Right cardiac atrium (tissue), 5 donors: ENCODE measurements around the gene FASTK. TPM values are rescaled to one million over a fixed set of nuclear protein-coding genes. Genes with fewer than 3 reads are reported as not detected.
"Not testable (repeated sequence)": the region's sequence is repeated elsewhere in the genome, so short reads cannot be mapped to it uniquely, and the experiment has no call there.

Experiments
- ATAC-seq, 2 donors: fragments of 200-7000 bp; cut with Tn5 transposase; one replicate each; pipeline versions ENCODE4 v1.8.0 to v1.9.1; 2020; ENCODE audit warnings: moderate library complexity in 2 of 2, mild to moderate bottlenecking in 1 of 2
- DNase-seq, 3 donors: peaks; one replicate each; pipeline ENCODE4 v3.0.0-alpha.2; 2020
- H3K27ac ChIP-seq: one replicate; pipeline ENCODE4 v1.5.1; 2013; ENCODE audit warnings: mild to moderate bottlenecking, low read length, control low read depth, moderate library complexity
- H3K27me3 ChIP-seq: one replicate; pipeline ENCODE4 v1.6.1; 2013; ENCODE audit not compliant: control insufficient read depth, insufficient read depth
- H3K4me1 ChIP-seq: one replicate; pipeline ENCODE4 v1.6.1; 2013; ENCODE audit warnings: low read length; ENCODE audit not compliant: control insufficient read depth, insufficient read depth
- H3K4me3 ChIP-seq: one replicate; pipeline ENCODE4 v1.5.1; 2013; ENCODE audit warnings: low read length, control low read depth
- H3K9me3 ChIP-seq: one replicate; pipeline ENCODE4 v1.6.1; 2013; ENCODE audit warnings: low read length; ENCODE audit not compliant: control insufficient read depth
- WGBS: extraction: QIAGEN DNeasy Blood & Tissue Kit; methylation state at CpG from one replicate; pipeline ENCODE4 v1.1.7; 2013; 5-methylcytosine and 5-hydroxymethylcytosine counted together
- intact Hi-C, 4 donors: fragments of 100-400 bp; cut with DNase I; formaldehyde crosslinking; loops; one replicate each; pipeline versions ENCODE4 v1.11.0 to v1.14.0; 2022 to 2023
- polyA plus RNA-seq: library from polyadenylated mRNA; stranded (reverse); fragments of 200-250 nt; gene quantifications from one replicate; pipeline ENCODE4 v1.2.3, GENCODE V29; 2013
- total RNA-seq, 4 donors: library from RNA; stranded (reverse); fragmentation: NEBNext Ultra II Directional; extraction: Animal tissue kit (Norgen Biotek cat#: 25700); gene quantifications; one replicate each; pipeline ENCODE4 v1.2.1, GENCODE V29; 2021
- donor health status: healthy with polysubstance abuse.
- donor health status: DM: no; HTN: yes; CAD: no.
- donor health status: DM: no; HTN: no; CAD: no.
- donor health status: DM: no; HTN: yes; CAD: no; lungs with severe emphysema.
- donor health status: DM: yes; HTN: yes; CAD: no.

FASTK gene
- total and polyA plus RNA-seq, 5 donors = 64.1 to 133 (median 73.5) TPM

DNA sequence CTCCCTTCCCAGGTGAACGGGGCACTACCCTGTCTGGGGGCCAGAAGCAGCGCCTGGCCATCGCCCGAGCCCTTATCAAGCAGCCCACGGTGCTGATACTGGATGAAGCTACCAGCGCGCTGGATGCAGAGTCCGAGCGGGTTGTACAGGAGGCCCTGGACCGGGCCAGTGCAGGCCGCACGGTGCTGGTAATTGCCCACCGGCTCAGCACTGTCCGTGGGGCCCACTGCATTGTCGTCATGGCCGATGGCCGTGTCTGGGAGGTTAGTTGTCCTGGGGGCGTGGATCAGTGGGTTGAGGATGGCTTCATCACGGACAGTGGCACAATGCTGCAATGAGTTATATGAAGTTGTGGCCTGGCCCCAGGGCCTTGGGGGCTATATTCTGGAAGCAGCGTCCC lies 36.6 kb downstream of the FASTK start:
- no peak for ATAC-seq
- 93% methylated on average over 20 of the region's 20 CpGs for WGBS
- intact Hi-C loops = no loop called here

DNA sequence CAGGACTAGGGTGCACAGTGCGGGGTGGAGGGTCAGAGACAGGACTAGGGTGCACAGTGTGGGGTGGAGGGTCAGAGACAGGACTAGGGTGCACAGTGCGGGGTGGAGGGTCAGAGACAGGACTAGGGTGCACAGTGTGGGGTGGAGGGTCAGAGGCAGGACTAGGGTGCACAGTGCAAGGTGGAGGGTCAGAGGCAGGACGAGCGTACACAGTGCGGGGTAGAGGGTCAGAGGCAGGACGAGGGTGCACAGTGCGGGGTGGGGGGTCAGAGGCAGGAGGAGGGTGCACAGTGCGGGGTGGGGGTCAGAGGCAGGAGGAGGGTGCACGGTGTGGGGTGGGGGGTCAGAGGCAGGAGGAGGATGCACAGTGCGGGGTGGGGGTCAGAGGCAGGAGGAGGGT lies 37.2 kb downstream of the FASTK start:
- intact Hi-C loops, H3K27me3 ChIP-seq, H3K27ac ChIP-seq, H3K4me3 ChIP-seq, ATAC-seq, H3K4me1 ChIP-seq, DNase-seq, H3K9me3 ChIP-seq: not testable (repeated sequence)
- whole genome bisulfite sequencing = 87% methylated on average over 10 of the region's 10 CpGs

More for the DNA sequence above, 36.6 kb downstream of the FASTK start:
- Histone ChIP-seq H3K4me1 (no peaks in the 10 kb centered on the region), H3K4me3 (no peak overlapping the region), H3K27ac (no peak overlapping the region), H3K9me3 (no peaks in the 10 kb centered on the region), H3K27me3 (no peaks in the 10 kb centered on the region)
- no peak for DNase-seq

DNA sequence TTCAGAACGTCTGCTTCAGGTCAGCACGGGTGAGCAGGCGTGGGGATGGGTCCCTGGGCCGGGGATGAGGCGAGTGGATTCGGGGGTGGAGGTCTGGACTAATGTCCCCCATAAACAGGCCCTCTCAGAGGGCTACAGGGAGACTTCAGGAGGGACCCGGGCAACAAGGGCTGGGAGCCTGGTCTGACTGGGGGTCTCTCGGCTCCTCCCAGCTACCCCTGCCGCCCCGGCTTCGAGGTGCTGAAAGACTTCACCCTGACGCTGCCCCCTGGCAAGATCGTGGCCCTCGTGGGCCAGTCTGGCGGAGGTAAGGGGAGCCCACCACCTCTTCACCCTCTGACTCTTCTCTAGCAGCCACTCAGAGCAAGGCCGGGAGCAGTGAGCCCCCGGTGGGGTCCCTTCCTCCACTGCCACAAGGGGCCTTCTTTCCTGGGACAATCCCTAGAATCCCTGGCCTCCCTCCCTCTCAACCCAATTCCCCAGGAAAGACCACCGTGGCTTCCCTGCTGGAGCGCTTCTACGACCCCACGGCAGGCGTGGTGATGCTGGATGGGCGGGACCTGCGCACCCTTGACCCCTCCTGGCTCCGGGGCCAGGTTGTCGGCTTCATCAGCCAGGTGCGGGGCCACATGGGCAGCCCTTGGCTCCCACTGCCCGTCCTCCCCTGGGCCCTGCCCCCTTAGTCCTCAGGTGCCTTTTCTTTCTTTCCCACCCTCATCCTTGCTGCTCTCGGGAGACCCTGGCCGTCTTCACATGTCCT lies 39.8 kb downstream of the FASTK start:
- WGBS = 93% methylated on average over 30 of the region's 30 CpGs
- H3K9me3 ChIP-seq = no peaks in the 10 kb centered on the region
- H3K4me3 ChIP-seq = no peak overlapping the region
- no peak for DNase-seq
- H3K27me3 ChIP-seq = no peaks in the 10 kb centered on the region
- no peak for ATAC-seq
- H3K4me1 ChIP-seq = no peaks in the 10 kb centered on the region
- H3K27ac ChIP-seq = no peak overlapping the region
- intact Hi-C loops = no loop called here

DNA sequence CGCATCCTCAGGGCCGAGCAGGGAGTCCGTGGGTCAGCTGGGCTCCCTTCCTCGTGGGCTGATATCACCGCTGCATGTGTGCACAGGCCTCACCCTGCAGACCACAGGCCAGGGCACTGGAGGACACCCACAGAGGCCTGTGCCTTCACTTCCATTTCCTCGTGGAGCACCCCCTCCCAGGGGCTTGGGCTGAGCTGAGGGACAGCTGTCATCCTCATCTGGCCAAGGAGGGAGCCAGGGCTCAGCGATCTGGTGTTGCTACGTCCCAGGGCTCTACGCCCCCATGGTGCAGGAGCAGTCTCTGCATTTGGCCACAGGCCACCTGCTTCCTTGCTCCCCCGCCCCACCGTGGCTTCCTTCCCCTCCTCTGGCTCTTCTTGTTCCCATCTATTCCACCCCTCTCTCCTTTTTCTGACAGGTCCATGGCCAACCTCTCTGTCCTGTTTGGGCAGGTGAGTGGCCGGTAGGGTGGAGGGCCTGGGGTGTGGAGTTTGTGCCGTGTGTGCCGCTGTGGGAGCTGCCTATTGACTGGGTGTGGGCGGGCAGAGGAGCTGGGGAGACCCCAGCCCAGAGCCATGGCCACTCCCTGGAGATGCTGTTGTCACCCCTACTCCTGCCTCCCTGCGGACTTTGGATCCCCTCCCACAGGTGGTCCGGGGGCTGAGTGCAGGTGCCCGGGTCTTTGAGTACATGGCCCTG lies 40.6 kb downstream of the FASTK start:
- Histone ChIP-seq H3K27me3 (no peaks in the 10 kb centered on the region), H3K27ac (no peak overlapping the region), H3K9me3 (no peaks in the 10 kb centered on the region), H3K4me3 (no peak overlapping the region), H3K4me1 (no peaks in the 10 kb centered on the region)
- ATAC-seq (peak in 1 of 2 donors; percentile 11), DNase-seq (no peak)
- intact Hi-C loops = no loop called here
- 56% methylated on average over 18 of the region's 18 CpGs for WGBS

DNA sequence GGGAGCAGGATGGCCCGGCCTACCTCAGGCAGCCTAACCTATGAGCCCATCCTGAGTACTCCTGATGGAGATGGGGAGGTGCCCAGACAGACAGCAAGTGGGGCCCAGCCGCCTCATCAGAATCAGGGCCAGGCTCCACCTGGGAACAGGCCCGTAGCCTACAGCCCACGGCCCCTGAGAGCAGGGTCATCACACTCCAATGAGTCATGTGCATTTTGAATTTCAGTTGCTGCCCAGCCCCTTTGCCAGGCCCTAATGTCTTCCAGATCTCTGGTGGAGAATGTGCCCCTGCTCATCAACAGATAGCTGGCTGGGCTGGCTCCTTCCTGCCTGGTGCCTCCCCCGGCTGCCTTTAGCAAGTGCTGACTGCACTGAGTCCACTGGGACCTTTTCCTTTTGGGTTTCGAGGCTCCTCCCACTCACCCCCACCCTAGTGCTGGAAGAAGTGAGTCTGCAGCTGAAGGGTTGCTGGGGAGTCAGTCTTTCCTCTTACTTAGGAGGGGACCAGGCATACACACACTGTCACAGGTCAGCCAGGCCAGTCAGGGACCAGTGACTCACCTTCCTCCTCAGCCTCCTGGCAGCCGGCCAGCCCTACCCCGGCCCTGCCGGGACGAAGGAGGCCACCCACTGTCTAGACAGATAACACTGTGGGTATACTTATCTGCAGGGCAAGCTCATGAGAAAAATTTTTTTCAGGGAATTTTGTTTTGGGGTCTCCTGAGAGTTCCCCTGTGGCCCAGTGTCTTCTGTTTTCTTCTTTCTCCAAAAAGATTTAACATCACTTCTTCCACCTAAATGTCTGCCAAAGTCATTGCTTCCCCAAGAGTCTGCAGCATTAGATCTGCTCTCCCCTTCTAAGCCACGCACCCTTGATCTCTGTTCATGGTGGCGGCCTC lies 41.4 kb downstream of the FASTK start:
- Histone ChIP-seq H3K9me3 (no peaks in the 10 kb centered on the region), H3K4me3 (no peak overlapping the region), H3K27me3 (no peaks in the 10 kb centered on the region), H3K27ac (peak overlapping the region; percentile 19), H3K4me1 (no peaks in the 10 kb centered on the region)
- ATAC-seq (peak; percentile 58 to 94), DNase-seq (peak; percentile 83 to 87 (median 85))
- intact Hi-C loops = no loop called here
- 38% methylated on average over 12 of the region's 12 CpGs for WGBS

DNA sequence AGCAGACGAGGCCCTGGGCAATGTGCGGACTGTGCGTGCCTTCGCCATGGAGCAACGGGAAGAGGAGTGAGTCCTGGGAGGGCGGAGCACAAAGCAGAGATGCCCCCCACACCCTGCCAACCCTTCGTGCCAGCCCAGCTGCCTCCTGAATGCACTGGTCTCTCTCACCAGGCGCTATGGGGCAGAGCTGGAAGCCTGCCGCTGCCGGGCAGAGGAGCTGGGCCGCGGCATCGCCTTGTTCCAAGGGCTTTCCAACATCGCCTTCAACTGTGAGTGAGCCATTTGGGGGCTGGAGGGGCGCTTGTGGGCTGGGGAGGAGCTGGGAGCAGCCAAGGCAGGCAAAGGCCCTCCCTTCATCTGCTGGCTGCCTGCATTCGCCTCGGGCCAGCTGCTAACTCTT lies 44.7 kb downstream of the FASTK start:
- H3K27ac ChIP-seq = no peak overlapping the region

DNA sequence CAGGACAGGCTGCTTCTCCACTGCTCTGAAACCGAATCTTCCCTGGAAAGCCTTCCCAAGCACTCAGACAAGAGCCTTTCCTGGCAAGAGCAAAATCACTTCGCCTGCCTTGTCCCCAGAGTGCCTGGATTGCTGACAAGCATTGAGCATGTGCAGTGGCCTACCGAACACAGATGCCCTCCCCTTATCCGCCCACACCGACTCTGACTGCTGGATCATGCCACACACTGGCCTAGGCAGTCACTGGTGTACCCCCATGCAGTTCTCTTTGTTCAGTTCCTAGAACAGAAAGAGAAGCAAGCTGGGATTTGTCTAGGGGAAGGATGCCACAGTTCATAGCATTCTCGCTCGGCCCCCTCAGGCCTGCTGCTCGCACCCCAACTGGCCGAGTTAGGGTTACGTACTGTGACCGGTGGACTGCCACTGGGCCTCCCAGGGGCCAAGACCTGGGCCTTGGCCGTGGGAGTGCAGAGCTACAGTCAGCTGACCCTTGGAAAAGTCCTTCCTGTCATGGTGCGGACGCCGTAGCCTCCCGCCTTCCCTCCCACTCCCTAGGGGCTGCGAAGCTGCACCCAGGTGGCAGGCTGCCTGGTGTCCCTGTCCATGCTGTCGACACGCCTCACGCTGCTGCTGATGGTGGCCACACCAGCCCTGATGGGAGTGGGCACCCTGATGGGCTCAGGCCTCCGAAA lies 45.4 kb downstream of the FASTK start:
- WGBS = 81% methylated on average over 21 of the region's 21 CpGs
- Histone ChIP-seq H3K27me3 (no peaks in the 10 kb centered on the region), H3K9me3 (no peaks in the 10 kb centered on the region), H3K27ac (no peak overlapping the region), H3K4me1 (no peaks in the 10 kb centered on the region), H3K4me3 (no peak overlapping the region)
- DNase-seq = no peak
- intact Hi-C loops = no loop called here
- ATAC-seq = no peak

More for the DNA sequence above, 44.7 kb downstream of the FASTK start:
- no peak overlapping the region for H3K4me3 ChIP-seq
- H3K27me3 ChIP-seq = no peaks in the 10 kb centered on the region
- no peaks in the 10 kb centered on the region for H3K4me1 ChIP-seq
- intact Hi-C loops = no loop called here
- WGBS = 94% methylated on average over 17 of the region's 17 CpGs
- H3K9me3 ChIP-seq = no peaks in the 10 kb centered on the region
- ATAC-seq = no peak
- DNase-seq = no peak

DNA sequence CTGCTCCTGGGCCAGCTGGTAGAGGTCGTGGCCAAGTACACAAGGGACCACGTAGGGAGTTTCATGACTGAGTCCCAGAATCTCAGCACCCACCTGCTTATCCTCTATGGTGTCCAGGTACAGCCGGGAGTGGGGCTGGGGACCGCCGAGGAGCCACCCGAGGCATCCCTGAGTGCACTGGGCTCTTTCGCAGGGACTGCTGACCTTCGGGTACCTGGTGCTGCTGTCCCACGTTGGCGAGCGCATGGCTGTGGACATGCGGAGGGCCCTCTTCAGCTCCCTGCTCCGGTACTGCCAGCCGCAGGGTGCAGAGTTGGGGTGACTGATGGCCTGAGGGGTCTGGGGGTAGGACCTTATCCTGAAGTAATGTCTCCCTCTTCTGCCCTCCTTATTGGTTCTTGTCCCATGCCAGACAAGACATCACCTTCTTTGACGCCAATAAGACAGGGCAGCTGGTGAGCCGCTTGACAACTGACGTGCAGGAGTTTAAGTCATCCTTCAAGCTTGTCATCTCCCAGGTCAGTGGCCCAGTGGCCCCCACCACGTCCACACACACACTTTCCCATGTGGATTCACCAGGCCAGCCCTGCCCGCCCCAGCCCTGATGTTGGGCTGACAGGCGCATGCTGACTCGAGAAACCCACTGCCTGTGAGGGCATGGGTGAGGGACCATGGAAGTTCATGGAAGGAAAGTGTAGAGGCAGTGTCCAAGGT lies 46.1 kb downstream of the FASTK start:
- no peaks in the 10 kb centered on the region for H3K27me3 ChIP-seq
- DNase-seq (no peak), ATAC-seq (no peak)
- H3K9me3 ChIP-seq = no peaks in the 10 kb centered on the region
- no peak overlapping the region for H3K27ac ChIP-seq
- 92% methylated on average over 21 of the region's 21 CpGs for WGBS
- no peak overlapping the region for H3K4me3 ChIP-seq
- intact Hi-C loops = no loop called here
- no peaks in the 10 kb centered on the region for H3K4me1 ChIP-seq

DNA sequence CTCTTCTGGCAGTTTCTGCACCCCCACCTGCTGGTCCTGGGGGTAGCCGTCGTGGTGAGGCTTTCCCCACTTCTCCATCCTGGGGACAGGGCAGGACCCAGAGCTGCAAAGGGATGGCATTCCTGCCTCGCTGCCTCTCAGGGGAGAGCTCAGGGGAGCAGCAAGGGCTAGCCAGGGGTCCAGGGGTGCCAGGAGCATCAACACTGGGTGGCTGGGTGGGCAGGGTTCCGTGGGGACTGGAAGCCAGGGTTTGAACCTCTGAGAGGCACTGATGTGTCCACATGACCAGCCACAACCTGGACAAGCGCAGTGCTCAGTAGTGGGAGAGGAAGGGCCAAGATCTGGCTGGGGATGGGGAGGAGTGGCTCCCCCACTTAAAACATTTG lies 46.8 kb downstream of the FASTK start:
- Histone ChIP-seq H3K27me3 (no peaks in the 10 kb centered on the region), H3K9me3 (no peaks in the 10 kb centered on the region), H3K4me1 (no peaks in the 10 kb centered on the region), H3K27ac (no peak overlapping the region), H3K4me3 (no peak overlapping the region)
- ATAC-seq (no peak), DNase-seq (no peak)
- 86% methylated on average over 5 of the region's 5 CpGs for WGBS
- intact Hi-C loops = no loop called here
